ENCODE data around the gene CENPB.
"Not testable (repeated sequence)": the region's sequence is repeated elsewhere in the genome, so short reads cannot be mapped to it uniquely, and the experiment has no call there.

The CENPB gene, protein sequence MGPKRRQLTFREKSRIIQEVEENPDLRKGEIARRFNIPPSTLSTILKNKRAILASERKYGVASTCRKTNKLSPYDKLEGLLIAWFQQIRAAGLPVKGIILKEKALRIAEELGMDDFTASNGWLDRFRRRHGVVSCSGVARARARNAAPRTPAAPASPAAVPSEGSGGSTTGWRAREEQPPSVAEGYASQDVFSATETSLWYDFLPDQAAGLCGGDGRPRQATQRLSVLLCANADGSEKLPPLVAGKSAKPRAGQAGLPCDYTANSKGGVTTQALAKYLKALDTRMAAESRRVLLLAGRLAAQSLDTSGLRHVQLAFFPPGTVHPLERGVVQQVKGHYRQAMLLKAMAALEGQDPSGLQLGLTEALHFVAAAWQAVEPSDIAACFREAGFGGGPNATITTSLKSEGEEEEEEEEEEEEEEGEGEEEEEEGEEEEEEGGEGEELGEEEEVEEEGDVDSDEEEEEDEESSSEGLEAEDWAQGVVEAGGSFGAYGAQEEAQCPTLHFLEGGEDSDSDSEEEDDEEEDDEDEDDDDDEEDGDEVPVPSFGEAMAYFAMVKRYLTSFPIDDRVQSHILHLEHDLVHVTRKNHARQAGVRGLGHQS

DNA sequence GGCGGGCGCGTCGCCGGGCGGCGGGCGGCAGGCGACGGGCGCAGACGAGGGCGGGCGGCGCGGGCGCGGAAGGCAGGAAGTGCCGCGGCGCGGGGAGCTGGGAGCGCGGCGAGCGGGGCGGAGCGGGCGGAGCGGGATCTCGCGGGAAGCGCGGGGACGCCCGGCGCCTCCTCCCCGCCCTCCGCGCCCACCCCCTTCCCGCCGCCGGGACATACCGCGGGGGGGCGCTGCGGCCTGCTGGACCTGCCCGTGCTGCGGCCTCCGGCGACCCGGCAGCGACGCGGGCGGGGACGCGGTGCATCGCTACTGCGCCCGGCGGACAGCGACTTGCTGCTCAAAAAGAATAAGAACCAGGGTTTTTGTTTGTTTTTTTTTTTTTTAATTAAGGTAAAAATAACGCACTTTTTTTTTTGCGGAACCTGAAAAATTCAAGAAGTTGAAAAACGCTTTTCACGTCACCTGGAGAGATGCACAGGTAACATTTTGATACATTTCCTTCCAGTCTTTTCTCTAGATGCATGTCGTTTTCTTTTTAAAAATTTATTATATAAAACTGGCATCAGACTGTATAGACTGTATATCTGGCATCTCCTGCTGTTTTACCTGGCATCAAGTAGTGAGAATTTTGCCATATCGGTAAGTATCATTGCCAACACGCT is at the start of gene CENPB:
TSS of gene CENPB (minus strand) at position 76 of the 659 bp plus-strand sequence. CDS start 257 bp downstream, outside the sequence.
- peak; percentile 92 for DNase-seq (ENCODE audit: low spot score)

DNA sequence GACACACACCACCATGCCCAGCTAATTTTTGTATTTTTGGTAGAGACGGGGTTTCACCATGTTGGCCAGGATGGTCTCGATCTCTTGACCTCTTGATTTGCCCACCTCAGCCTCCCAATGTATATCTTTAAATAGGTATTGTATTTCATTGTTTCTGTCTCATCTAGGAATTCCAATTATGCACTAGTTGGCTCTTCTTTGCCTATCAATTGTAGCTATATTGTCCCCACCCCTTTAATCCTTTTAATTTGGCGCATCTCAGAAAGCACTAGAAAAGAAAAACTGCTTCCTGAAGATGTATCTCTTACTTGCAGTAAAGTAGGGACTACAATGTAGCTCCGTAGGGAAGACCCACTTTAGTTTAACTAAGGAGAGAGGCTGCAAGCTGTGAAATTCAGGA is 49.6 kb upstream of the CENPB start:
- DNase-seq (ENCODE audit: low spot score): no peak

DNA sequence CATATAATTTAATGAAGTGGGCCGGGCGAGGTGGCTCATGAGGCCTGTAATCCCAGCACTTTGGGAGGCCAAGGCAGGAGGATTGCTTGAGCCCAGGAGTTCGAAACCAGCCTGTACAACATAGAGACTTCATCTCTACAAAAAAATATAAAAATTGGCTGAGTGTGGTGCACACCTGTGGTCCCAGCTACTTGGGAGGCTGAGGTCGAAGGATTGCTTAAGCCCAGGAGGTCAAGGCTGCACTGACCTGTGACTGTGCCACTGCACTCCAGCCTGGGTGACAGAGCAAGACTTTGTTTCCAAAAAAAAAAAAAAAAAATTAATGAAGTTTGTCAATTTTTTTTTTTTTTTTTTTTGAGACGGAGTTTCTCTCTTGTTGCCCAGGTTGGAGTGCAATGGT is 43.4 kb upstream of the CENPB start:
- not testable (repeated sequence) for DNase-seq (ENCODE audit: low spot score)

DNA sequence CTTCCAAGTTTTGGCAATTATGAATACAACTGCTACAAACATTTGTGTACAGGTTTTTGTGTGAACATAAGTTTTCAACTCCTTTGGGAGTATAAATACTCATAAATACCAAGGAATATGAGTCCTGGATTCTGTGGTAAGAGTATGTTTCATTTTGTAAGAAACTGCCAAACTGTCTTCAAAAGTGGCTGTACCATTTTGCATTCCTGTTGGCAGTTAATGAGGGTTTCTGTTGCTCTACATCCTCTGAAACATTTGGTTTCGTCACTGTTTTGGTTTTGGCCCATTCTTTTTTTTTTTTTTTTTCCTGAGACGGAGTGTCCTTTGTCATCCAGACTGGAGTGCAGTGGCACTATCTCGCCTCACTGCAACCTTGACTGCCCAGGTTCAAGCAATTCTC is 42.3 kb upstream of the CENPB start:
- no peak for DNase-seq (ENCODE audit: low spot score)

DNA sequence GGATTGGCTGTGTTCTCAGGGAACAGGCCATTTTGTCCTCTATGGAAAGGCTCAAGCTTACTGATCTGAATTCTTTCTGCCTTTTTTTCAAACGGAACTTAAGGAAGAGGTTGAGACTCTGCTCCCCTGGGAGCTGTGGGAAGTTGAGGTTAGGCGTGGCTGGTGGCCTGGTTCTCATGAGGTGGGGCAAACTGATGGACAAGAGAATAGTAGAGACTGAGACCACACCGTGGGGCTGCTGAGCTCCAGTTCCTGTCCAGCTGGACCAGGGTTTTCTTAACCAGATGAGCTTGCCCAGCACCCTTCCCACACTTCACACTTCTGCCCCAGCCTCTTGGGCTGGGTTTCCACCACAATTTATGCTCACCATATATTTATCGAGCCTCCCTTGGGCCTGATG is 39.9 kb upstream of the CENPB start:
- no peak for DNase-seq (ENCODE audit: low spot score)

DNA sequence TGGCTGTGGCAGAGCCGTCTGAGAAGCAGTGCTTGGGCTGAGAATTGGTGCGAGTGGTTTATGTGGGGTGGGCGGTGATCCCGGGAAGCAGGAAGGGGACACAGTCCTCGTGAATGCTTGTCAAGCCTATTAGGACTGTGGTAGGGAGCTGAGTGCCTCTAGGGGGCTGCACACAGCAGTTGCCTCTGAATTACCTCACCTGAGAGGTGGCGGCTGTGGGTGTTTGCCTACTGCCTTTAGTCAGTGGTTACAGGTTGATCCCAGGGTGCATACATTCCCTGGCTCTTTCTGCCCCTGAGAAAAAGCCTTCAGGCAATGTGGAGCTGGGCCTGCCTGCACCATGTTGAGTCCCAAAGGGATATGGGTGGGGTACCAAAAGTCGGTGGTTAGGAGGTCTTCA is 39.0 kb upstream of the CENPB start:
- DNase-seq (ENCODE audit: low spot score): no peak

DNA sequence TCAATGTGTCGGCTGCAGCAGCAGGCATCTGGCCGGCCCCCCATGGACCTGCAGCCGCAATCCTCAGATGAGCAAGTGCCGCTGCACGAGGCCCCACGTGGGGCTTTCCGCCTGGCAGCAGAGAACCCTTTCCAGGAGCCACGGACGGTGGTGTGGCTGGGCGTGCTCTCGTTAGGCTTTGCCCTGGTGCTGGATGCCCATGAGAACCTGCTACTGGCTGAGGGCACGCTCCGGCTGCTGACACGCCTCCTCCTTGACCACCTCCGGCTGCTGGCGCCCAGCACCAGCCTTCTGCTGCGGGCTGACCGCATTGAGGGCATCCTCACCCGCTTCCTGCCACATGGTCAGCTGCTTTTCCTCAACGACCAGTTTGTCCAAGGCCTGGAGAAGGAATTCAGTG is 37.3 kb upstream of the CENPB start:
- no peak for DNase-seq (ENCODE audit: low spot score)

DNA sequence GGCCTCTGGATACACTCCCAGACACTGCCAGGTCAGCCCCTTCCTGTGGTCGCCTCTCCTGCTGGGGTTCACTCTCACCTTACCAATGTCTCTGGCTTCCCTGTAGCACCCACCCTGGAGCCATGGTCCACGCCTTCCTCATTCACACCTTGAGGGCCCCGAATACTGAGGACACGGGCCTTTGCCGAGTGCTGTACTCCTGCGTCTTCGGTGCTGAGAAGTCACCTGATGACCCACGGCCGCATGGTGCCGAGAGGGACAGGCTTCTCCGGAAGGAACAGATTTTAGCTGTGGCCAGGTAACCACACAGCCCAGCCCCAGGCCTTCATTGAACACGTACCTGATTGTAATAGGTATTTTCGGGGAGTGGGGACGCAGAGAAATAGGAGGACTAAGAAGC is 35.5 kb upstream of the CENPB start:
- no peak for DNase-seq (ENCODE audit: low spot score)

DNA sequence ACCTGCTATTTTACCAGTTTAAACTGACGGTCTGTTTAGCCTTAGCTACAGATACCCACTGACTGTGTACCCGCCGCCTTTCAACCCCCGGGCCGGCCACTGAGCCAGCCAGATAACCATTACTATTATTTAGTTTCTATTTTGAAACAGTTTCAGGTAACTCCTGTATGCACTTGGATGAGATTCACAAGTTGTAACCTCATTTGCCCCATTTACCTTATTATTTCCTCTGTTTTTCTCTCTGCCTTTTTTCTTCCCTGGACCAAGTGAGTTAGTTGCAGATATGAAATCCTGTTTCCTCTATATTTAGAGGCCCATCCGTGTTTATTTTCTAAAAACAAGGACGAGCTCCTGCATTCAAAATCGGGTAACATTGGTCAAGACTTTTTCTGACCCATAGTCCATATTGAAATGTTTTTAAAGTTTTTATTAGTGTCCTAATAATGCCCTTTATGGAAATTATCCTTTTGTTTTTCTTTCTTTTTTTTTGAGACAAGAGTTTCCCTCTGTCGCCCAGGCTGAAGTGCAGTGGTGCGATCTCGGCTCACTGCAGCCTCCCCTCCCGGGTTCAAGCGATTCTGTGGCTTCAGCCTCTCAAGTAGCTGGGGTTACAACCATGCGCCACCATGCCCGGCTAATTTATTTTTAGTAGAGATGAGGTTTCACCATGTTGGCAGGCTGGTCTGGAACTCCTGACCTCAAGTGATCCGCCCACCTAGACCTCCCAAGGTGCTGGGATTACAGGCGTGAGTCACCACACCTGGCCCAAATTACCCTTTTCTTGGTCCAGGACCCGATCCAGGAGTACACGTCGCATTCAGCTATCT is 34.6 kb upstream of the CENPB start:
- no peak for DNase-seq (ENCODE audit: low spot score)

DNA sequence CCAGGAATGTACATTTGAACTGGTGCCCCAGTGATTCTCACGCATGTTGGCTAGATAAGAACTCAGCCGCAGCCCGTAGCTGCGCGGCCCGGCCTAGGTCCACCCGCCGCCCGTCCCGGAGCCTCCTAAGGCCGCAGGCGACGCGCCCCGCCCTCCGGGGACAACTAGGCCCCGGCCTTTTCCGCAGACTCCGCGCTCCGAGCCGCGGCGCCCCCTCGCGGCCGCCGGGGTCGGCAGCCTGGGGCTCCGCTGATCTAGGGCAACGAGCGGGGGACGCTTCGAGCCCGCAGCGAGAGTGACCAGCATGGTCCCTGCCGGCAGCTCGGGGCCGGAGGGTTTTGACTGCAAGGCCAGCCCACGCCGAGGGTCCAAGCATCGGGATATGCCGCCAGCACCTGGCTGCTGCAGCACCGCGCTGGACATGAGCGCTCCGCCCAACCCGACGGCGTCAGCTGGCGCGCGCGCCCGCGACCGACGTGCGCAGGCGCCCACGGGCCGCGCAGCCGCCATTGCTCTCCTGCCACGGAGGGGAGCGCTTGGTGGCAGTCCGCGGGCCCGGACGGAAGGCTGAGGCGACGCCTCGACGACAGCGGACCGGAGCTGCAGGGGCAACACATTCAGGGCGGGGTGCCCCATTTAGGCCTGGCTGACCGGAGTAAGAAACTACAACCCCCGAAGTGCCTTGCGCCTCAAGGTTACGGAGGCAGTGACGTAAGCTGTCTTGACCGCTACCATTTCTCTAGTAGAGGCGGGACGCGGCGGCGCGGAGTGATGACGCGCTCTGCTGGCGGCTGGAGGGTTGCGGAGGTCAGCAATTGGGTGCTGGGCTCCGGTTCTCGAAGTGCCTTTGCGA is 33.7 kb upstream of the CENPB start, which contains the start of gene AP5S1:
TSS of gene AP5S1 (plus strand) at position 500 of the 853 bp plus-strand sequence. CDS start 1,571 bp downstream, outside the sequence.
- DNase-seq (ENCODE audit: low spot score): peak; percentile 95

DNA sequence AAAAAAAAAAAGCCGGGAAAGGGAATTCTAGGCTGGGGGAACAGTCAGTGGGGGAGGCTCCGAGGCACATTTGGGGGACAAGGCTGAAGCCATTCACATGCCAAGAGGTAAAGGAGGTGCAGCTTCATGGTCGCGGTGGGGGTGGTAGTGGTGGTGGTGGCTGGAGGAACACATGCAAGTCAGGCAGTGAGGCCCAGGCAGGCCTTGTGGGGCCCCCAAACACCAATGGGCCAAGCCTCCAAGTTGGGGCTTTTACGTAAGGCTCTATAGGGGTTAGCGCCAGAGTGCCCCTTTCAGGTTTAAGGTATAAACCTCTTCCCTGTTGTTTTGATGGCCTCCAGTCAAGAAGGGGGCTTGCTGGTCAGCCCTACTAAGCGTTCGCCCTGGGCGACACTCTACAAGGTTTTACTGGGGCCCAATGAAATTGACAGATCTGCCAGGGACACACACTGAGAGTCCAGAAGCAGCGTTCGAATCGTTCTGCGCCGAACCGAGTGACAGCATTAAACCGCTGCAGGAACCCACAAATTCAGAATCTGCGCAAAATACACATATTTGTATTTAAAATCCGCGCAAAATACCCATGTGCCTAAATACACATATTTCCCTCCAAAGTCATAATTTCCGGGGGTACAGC is 33.0 kb upstream of the CENPB start:
- DNase-seq (ENCODE audit: low spot score): no peak

DNA sequence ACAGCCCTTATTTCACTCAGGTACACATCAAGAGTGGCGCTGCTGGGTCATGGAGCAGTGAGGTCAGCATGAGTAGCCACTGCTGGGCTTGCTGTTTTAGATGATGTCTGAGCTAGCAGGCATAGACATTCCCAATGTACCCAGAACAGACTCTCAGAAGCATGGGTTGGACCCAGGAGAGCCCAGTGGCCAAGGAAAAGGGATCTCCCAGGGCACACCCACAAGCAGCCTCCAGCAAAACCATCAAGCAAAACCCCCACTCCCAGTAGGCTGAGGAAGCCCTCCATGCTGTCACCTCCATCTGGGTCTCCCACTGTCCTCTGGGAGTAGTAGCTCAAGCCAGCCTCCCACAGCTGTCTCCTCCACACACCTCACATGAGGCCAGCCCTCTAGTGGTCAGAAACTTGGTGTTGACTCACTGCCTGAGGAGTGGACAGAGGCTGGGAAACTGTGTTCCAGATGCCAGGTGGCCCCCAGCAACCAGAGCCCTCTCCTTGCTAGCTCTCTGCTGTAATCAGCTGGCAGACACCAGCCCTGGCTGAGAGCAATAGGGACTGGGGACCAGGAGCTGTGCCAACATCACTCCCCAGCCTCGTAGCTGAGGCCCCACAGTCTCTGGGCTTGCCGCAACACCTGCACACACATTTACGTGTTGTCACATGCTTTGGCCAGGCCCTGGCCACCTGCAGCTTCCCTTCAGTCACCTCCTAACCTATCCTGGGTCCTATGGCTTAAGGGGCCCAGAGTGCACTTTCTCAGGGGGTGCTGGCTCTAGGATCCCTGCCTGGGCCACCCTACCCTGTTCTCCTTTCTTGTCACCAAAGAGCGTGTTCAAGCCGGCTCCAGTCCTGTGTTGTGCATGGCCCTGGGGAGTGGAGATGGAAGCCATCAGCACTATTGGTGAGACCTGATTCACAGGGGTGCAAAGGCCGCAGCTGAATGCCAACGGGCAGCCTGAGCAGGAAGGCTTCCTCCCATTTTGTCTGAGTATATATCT is 31.9 kb upstream of the CENPB start:
- DNase-seq (ENCODE audit: low spot score): peak; percentile 72

DNA sequence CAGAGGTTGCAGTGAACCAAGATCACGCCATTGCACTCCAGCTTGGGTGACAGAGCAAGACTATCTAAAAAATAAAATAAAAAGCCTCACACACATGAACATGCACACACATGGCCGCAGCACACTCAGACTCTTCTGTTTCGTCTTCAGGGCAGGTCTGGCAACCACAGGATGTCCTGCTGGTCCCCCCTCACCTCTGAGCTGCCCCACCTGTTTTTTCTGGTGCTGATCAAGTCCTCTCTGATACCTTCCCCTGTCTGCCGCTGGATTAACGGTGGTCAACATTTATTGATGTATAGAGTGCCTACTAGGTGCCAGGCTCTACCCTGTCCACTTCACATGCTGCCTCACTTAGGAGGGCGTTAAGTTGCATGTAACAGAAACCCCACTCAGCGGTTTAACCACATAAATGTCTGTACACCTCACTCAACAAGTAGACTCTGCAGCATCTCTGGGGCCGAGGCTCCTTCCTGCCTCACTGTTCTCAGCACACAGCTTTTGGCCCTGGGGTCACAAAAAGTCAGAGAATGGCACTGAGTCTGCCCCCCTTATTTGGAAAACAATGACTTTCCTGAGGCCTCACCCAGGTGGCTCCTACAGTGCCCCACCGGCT is 29.3 kb upstream of the CENPB start:
- DNase-seq (ENCODE audit: low spot score): no peak

DNA sequence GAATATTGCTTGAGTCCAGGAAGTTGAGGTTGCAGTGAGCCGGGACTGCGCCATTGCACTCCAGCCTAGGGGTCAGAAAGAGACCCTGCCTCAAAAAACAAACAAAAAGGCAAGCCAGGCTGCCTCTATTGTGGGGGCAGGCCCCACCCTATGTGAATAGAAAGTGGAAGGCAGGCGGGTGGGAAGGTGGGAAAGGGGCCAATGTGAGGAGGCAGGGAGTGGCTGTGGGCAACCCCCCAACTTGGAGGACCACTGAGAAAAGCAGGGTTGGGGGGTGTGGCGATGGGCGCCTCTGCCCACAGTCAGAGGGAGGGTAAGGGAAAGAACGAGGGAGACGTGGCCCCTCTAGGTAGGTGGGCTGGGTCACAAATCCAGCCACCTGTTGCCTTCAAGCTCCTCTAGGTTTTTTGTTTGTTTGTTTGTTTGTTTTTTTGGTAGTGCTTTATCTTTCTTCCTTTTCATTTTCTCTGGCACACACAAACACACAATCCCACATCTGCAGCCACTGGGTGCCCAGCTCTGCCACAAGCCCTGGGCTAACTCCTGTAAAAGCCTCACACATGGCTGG is 28.5 kb upstream of the CENPB start:
- DNase-seq (ENCODE audit: low spot score): no peak

DNA sequence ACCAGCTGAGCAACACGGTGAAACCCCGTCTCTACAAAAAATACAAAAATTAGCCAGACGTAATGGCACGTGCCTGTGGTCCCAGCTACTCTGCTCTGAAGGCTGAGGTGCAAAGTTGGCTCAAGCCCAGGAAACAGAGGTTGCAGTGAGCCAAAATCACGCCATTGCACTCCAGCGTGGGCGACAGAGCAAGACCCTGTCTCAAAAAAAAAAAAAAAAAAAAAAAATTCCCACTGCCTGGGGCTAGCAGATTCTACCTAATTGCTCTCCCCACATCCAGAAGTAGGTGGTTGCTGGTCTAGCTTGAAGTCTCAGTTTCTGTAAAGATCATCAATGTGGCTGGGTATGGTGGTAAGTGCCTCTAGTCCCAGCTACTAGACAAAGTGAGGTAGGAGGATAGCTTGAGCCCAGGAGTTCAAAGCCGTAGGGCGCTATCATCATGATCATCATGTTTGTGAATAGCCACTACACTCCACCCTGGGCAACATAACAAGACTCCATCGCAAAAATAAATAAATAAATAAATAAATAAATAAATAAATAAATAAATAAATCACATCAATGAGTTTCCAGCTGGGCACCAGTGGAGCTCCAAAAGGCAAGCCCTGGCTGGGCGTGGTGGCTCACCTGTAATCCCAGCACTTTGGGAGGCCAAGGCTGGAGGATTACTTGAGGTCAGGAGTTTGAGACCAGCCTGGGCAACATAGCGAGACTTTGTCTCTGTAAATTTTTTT is 27.5 kb upstream of the CENPB start:
- DNase-seq (ENCODE audit: low spot score): no peak

DNA sequence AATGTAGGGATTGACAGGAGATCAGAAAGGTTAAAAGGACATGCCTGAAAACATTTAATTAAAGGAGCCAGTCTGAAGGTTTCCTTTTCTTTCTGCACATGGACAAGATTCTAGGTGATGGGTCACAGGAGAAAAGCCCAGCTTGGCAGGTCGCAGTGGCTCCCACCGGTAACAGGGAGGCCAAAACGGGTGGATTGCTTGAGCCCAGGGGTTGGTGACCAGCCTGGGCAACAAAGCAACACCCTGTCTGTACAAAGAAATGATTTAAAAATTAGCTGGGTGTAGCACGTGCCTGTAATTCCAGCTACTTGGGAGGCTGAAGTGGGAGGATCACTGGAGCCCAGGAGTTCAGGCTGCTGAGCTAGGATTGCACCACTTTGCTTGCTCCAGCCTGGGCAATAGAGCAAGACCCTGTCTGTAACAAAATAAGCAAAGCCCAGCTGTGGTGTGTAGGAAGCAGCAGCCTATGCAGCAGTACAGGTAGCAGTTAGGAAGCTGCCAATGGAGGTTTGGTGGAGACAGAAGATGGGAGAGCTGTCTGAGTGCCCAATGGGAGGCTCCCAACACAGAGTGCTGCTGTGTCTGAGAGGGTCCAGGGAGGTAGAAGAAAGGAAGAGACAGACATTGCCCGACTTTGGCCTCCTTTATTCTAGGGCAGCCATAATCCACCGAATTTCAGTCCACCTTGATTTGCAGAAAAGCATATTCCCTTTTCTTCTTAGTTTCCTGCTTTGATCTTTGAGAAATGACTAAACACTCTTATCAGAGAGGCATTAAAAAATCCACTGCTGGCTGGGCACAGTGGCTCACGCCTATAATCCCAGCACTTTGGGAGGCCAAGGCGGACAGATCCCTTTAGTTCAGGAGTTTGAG is 26.7 kb upstream of the CENPB start:
- no peak for DNase-seq (ENCODE audit: low spot score)

DNA sequence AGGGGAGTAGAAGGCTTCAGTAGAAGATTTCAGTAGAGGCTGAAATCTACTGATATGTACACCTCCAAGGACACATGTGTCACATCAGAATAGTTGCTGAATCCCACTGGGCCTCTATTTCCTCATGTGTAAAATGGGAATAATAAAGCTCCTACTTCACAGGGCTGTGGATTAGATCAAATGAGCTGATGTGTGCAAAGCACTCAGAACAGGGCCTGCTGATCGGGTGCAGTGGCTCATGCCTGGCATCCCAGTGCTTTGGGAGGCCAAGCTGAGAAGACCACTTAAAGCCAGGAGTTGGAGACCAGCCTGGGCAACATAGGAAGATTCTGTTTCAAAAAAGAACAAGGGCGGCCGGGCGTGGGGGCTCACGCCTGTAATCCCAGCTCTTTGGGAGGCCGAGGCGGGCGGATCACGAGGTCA is 25.7 kb upstream of the CENPB start:
- no peak for DNase-seq (ENCODE audit: low spot score)
